Chondrocyte (in vitro differentiated cells): ENCODE data around the gene SHISA9. TPM values are rescaled to one million over a fixed set of nuclear protein-coding genes. Genes with fewer than 3 reads are reported as not detected.

Experiments
- DNase-seq: peaks from one replicate; pipeline ENCODE4 v3.0.0; 2021; ENCODE audit warnings: mixed read lengths, low spot score
- H3K27ac Mint-ChIP-seq: one replicate; pipeline ENCODE4 v1.8.0; 2021; ENCODE audit warnings: mild to moderate bottlenecking, moderate library complexity, mixed read lengths; ENCODE audit not compliant: unreplicated experiment
- H3K27me3 Mint-ChIP-seq: 2 replicates; pipeline ENCODE4 v1.8.0; 2021; ENCODE audit warnings: low read depth, mixed read lengths
- H3K36me3 Mint-ChIP-seq: 2 replicates; pipeline ENCODE4 v1.8.0; 2021; ENCODE audit warnings: low read depth, mixed read lengths
- H3K4me1 Mint-ChIP-seq: 2 replicates; pipeline ENCODE4 v1.8.0; 2021; ENCODE audit warnings: low read depth, mild to moderate bottlenecking, mixed read lengths
- H3K4me3 Mint-ChIP-seq: one replicate; pipeline ENCODE4 v1.8.0; 2021; ENCODE audit warnings: mild to moderate bottlenecking, moderate library complexity, mixed read lengths; ENCODE audit not compliant: unreplicated experiment
- H3K9me3 Mint-ChIP-seq: 2 replicates; pipeline ENCODE4 v1.8.0; 2021; ENCODE audit warnings: low read depth, mixed read lengths
- total RNA-seq: library from RNA; stranded (reverse); gene quantifications from 3 replicates; pipeline ENCODE4 v1.2.1, GENCODE V29; 2021
- TF ChIP-seq, protein P1 (sequence below): fragments of 200-600 bp; sonication (generic); IDR thresholded peaks from 2 replicates; pipeline ENCODE4 v1.5.0; 2021; ENCODE audit warnings: antibody characterized with exemption, mild to moderate bottlenecking, moderate library complexity

SHISA9 gene
- total RNA-seq, 1 donor from 2014 or later = 1.6 TPM

- Mint-ChIP-seq H3K27me3 (no peaks in the 10 kb centered on the region), H3K4me1 (no peaks in the 10 kb centered on the region), H3K4me3 (no peak overlapping the region), H3K36me3 (no peaks in the 10 kb centered on the region), H3K27ac (no peak overlapping the region), H3K9me3 (peaks cover 19% of the 10 kb centered on the region)
- TF ChIP-seq, protein P1, sequence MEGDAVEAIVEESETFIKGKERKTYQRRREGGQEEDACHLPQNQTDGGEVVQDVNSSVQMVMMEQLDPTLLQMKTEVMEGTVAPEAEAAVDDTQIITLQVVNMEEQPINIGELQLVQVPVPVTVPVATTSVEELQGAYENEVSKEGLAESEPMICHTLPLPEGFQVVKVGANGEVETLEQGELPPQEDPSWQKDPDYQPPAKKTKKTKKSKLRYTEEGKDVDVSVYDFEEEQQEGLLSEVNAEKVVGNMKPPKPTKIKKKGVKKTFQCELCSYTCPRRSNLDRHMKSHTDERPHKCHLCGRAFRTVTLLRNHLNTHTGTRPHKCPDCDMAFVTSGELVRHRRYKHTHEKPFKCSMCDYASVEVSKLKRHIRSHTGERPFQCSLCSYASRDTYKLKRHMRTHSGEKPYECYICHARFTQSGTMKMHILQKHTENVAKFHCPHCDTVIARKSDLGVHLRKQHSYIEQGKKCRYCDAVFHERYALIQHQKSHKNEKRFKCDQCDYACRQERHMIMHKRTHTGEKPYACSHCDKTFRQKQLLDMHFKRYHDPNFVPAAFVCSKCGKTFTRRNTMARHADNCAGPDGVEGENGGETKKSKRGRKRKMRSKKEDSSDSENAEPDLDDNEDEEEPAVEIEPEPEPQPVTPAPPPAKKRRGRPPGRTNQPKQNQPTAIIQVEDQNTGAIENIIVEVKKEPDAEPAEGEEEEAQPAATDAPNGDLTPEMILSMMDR = no peak
- DNase-seq = no peak
Observed at GRCh38 chr16:13100970-13101369, 199.6 kb downstream of the SHISA9 start.

DNA sequence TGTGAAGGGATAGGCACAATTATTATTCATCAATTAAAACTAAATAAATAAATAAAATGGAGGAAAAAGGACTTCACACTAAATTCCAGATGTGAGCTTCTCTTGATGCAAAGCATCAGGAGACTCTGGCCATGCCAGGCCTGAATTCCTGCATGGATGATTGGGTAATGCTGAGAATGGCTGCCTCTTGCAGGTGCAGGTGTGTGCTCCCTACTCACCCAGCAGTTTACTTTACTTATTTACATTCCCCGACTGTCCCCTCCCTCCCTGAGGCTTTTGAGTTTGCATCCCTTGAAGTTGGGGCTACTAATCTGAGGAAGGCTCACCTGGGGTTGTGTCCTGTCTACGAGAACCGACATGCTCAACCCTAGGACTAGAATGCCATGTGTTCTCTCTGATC, 200.4 kb downstream of the SHISA9 start:
- TF ChIP-seq, protein P1 = no peak
- no peak overlapping the region for H3K4me3 Mint-ChIP-seq
- no peaks in the 10 kb centered on the region for H3K27me3 Mint-ChIP-seq
- peaks cover 22% of the 10 kb centered on the region for H3K9me3 Mint-ChIP-seq
- no peaks in the 10 kb centered on the region for H3K36me3 Mint-ChIP-seq
- H3K4me1 Mint-ChIP-seq = no peaks in the 10 kb centered on the region
- no peak for DNase-seq
- no peak overlapping the region for H3K27ac Mint-ChIP-seq

- H3K4me1 Mint-ChIP-seq = no peaks in the 10 kb centered on the region
- H3K27me3 Mint-ChIP-seq = no peaks in the 10 kb centered on the region
- H3K27ac Mint-ChIP-seq = no peak overlapping the region
- H3K4me3 Mint-ChIP-seq = no peak overlapping the region
- TF ChIP-seq, protein P1 = no peak
- H3K36me3 Mint-ChIP-seq = no peaks in the 10 kb centered on the region
- peaks cover 20% of the 10 kb centered on the region for H3K9me3 Mint-ChIP-seq
- no peak for DNase-seq
Observed at GRCh38 chr16:13102401-13102800, 201.0 kb downstream of the SHISA9 start.

DNA sequence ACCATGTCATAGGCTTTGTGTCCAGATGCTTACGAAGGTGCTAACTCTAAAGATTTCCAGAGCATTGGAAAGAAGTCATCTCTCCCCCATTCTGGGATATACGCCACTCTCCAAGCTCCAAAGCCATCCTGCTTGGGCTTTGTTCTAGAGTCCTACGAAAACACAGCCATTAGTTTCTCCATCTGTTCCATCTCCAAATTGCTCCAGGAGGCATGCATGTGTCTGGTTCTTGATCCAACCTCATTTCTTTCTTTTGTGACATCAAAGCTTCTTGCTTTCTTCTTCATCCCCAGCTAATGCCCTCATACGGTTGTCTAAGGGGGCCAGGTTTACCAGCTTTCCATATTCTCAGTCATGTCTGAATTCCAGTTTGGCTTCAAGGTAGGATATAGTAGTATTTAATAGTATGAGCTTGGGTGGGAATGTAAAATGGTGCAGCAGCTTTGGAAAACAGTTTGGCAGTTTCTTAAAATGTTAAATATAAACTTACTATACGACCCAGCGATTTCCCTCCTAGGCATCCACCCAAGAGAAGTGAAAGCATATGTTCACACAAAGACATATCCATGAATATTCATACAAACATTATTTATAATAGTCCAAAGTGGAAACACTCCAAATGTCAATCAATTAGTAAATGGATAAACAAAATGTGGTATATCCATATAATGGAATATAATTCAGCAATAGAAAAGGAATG, 202.6 kb downstream of the SHISA9 start:
- DNase-seq = no peak
- no peaks in the 10 kb centered on the region for H3K4me1 Mint-ChIP-seq
- TF ChIP-seq, protein P1 = no peak
- no peaks in the 10 kb centered on the region for H3K36me3 Mint-ChIP-seq
- no peak overlapping the region for H3K4me3 Mint-ChIP-seq
- no peaks in the 10 kb centered on the region for H3K27me3 Mint-ChIP-seq
- no peak overlapping the region for H3K27ac Mint-ChIP-seq
- peaks cover 20% of the 10 kb centered on the region for H3K9me3 Mint-ChIP-seq

- H3K4me3 Mint-ChIP-seq = no peak overlapping the region
- no peaks in the 10 kb centered on the region for H3K36me3 Mint-ChIP-seq
- H3K27ac Mint-ChIP-seq = no peak overlapping the region
- H3K4me1 Mint-ChIP-seq = no peaks in the 10 kb centered on the region
- H3K9me3 Mint-ChIP-seq = peaks cover 20% of the 10 kb centered on the region
- TF ChIP-seq, protein P1 = no peak
- H3K27me3 Mint-ChIP-seq = no peaks in the 10 kb centered on the region
- no peak for DNase-seq
Observed at GRCh38 chr16:13104772-13105171, 203.4 kb downstream of the SHISA9 start.
